ENCODE data around the gene OR1C1. TPM values are rescaled to one million over a fixed set of nuclear protein-coding genes. Genes with fewer than 3 reads are reported as not detected.
"Not testable (repeated sequence)": the region's sequence is repeated elsewhere in the genome, so short reads cannot be mapped to it uniquely, and the experiment has no call there.

Gene OR1C1
- total RNA-seq, 4 donors from 2014 or later, result not detected

GRCh38 chr1:247713753-247714152 lies 46.6 kb downstream of the OR1C1 start:
- no peaks in the 10 kb centered on the region for H3K27me3 ChIP-seq
- no peaks in the 10 kb centered on the region for H3K4me1 ChIP-seq
- TF ChIP-seq POLR2A (IDR thresholded peaks at IDR 0.05), result no peak
- TF ChIP-seq CTCF (IDR thresholded peaks at IDR 0.05), result no peak
- TF ChIP-seq EP300 (IDR thresholded peaks at IDR 0.05; ENCODE audit: low read depth), result no peak
- TF ChIP-seq POLR2AphosphoS5 (IDR thresholded peaks at IDR 0.05), result no peak
- intact Hi-C loops (cut with DNase I; ENCODE audit: low total_unique reads) (no loop called here), in situ Hi-C loops (cut with MboI; ENCODE audit: low pct_ligation_motif_present in 1 of 4, low pct_unique_long_range_greater_than_20kb in 1 of 4, low sequenced_read_pairs in 3 of 4) (no loop called here)
- WGBS, 2 donors (ENCODE audit: low coverage in 1 of 2), result 94 to 96% methylated on average over 7 of the region's 7 CpGs
- no peak overlapping the region for H3K27ac ChIP-seq
- DNase-seq, result no peak
- H3K9me3 ChIP-seq, result no peaks in the 10 kb centered on the region
- no peak overlapping the region for H3K4me3 ChIP-seq
- no peaks in the 10 kb centered on the region for H3K36me3 ChIP-seq

GRCh38 chr1:247710681-247711080 lies 49.7 kb downstream of the OR1C1 start:
- intact Hi-C loops (cut with DNase I; ENCODE audit: low total_unique reads); H3K9me3 ChIP-seq; H3K27ac ChIP-seq; in situ Hi-C loops (cut with MboI; ENCODE audit: low pct_ligation_motif_present in 1 of 4, low pct_unique_long_range_greater_than_20kb in 1 of 4, low sequenced_read_pairs in 3 of 4); H3K36me3 ChIP-seq; DNase-seq; H3K4me1 ChIP-seq; H3K4me3 ChIP-seq; H3K27me3 ChIP-seq: not testable (repeated sequence)
- 98 to 100% methylated on average over 1 to 8 of the region's 8 CpGs for WGBS, 2 donors (ENCODE audit: low coverage in 1 of 2)

Other genes with a start within 250 kb of the OR1C1 start
- gene OR2C3, start 224.1 kb downstream of the OR1C1 start, total RNA-seq, result not detected
- gene GCSAML, start 211.4 kb downstream of the OR1C1 start, total RNA-seq, result under 1 TPM in 3 of 4 donors, not detected in 1; 0.14 to 0.32 (median 0.20) TPM
- gene OR2G2, start 172.2 kb downstream of the OR1C1 start, total RNA-seq, result not detected
- not detected for gene OR2G3, start 155.0 kb downstream of the OR1C1 start, total RNA-seq
- not detected for gene OR13G1, start 80.8 kb downstream of the OR1C1 start, total RNA-seq
- gene OR6F1, start 43.9 kb downstream of the OR1C1 start, total RNA-seq, result not detected
- 1 to 10 TPM in 1 of 4 donors, under 1 TPM in 1, not detected in 2; 0.82 to 1.4 TPM for gene OR14K1, start 21.9 kb downstream of the OR1C1 start, total RNA-seq
- gene OR14A2, start 12.4 kb downstream of the OR1C1 start, total RNA-seq, result not detected
- not detected for gene OR14A16, start 63.6 kb upstream of the OR1C1 start, total RNA-seq
- gene OR11L1, start 81.3 kb upstream of the OR1C1 start, total RNA-seq, result not detected
- 10 to 100 TPM in 1 of 4 donors, 1 to 10 TPM in 2, not detected in 1; 2.0 to 10.8 (median 7.0) TPM for gene TRIM58, start 96.6 kb upstream of the OR1C1 start, total RNA-seq
- 1 to 10 TPM in 1 of 4 donors, under 1 TPM in 1, not detected in 2; 0.68 to 5.4 TPM for gene OR2W3, start 135.0 kb upstream of the OR1C1 start, total RNA-seq
- not detected for gene OR2T8, start 159.7 kb upstream of the OR1C1 start, total RNA-seq
- gene OR2AJ1, start 164.3 kb upstream of the OR1C1 start, total RNA-seq, result not detected
- gene OR2L8, start 188.3 kb upstream of the OR1C1 start, total RNA-seq, result not detected
- gene OR2AK2, start 204.7 kb upstream of the OR1C1 start, total RNA-seq, result not detected